ENCODE data around the gene TAF11L12. TPM values are rescaled to one million over a fixed set of nuclear protein-coding genes. Genes with fewer than 3 reads are reported as not detected.
"Not testable (repeated sequence)": the region's sequence is repeated elsewhere in the genome, so short reads cannot be mapped to it uniquely, and the experiment has no call there.

The TAF11L12 gene
- not detected for total RNA-seq
- not detected for polyA plus RNA-seq

GRCh38 chr5:17610092-17610491 is at the start of gene TAF11L12:
TSS of gene TAF11L12 (plus strand) at chr5:17610392.
- not testable (repeated sequence) for H3K27me3 Mint-ChIP-seq; H3K36me3 ChIP-seq (ENCODE audit: control insufficient read depth, insufficient read depth, low read length); H3K4me3 Mint-ChIP-seq; H3K27ac ChIP-seq (ENCODE audit: insufficient read depth, low read length, poor library complexity, severe bottlenecking); H3K4me1 ChIP-seq (ENCODE audit: control insufficient read depth, insufficient read depth, low read length, poor library complexity, severe bottlenecking); H3K27me3 ChIP-seq (ENCODE audit: control insufficient read depth, insufficient read depth, low read length); ATAC-seq (ENCODE audit: low read depth in 2 of 2); H3K4me1 Mint-ChIP-seq; H3K4me3 ChIP-seq (ENCODE audit: low read depth, low read length); DNase-seq; H3K9me3 ChIP-seq (ENCODE audit: control insufficient read depth in 2 of 2, low read length in 2 of 2); H3K36me3 Mint-ChIP-seq; H3K27ac Mint-ChIP-seq
- peaks cover 0 to 16% (median 6%) of the 10 kb centered on the region in 7 donors for H3K9me3 Mint-ChIP-seq

- DNase-seq; ATAC-seq (ENCODE audit: low read depth in 2 of 2); H3K27ac ChIP-seq (ENCODE audit: insufficient read depth, low read length, poor library complexity, severe bottlenecking); H3K9me3 Mint-ChIP-seq; H3K4me1 ChIP-seq (ENCODE audit: control insufficient read depth, insufficient read depth, low read length, poor library complexity, severe bottlenecking); H3K4me3 Mint-ChIP-seq; H3K27me3 ChIP-seq (ENCODE audit: control insufficient read depth, insufficient read depth, low read length); H3K4me3 ChIP-seq (ENCODE audit: low read depth, low read length); H3K36me3 ChIP-seq (ENCODE audit: control insufficient read depth, insufficient read depth, low read length); H3K27me3 Mint-ChIP-seq; H3K36me3 Mint-ChIP-seq; H3K4me1 Mint-ChIP-seq; H3K27ac Mint-ChIP-seq; H3K9me3 ChIP-seq (ENCODE audit: control insufficient read depth in 2 of 2, low read length in 2 of 2): not testable (repeated sequence)
Measured at GRCh38 chr5:17585658-17586057, 24.5 kb upstream of the TAF11L12 start, which contains the start of gene TAF11L7. TSS of gene TAF11L7 (minus strand) at chr5:17585758.

GRCh38 chr5:17590860-17591259 is 19.3 kb upstream of the TAF11L12 start, which contains the start of gene TAF11L8:
TSS of gene TAF11L8 (minus strand) at chr5:17590960.
- H3K9me3 ChIP-seq (ENCODE audit: control insufficient read depth in 2 of 2, low read length in 2 of 2); H3K36me3 Mint-ChIP-seq: not testable (repeated sequence)

GRCh38 chr5:17594255-17594654 is 15.9 kb upstream of the TAF11L12 start, which contains the start of gene TAF11L9:
TSS of gene TAF11L9 (minus strand) at chr5:17594394.
- not testable (repeated sequence) for ATAC-seq (ENCODE audit: low read depth in 2 of 2); H3K36me3 ChIP-seq (ENCODE audit: control insufficient read depth, insufficient read depth, low read length); H3K4me3 ChIP-seq (ENCODE audit: low read depth, low read length); H3K27me3 Mint-ChIP-seq; H3K9me3 ChIP-seq (ENCODE audit: control insufficient read depth in 2 of 2, low read length in 2 of 2); H3K36me3 Mint-ChIP-seq; H3K27ac Mint-ChIP-seq; DNase-seq; H3K27me3 ChIP-seq (ENCODE audit: control insufficient read depth, insufficient read depth, low read length); H3K4me1 Mint-ChIP-seq; H3K9me3 Mint-ChIP-seq; H3K4me1 ChIP-seq (ENCODE audit: control insufficient read depth, insufficient read depth, low read length, poor library complexity, severe bottlenecking); H3K4me3 Mint-ChIP-seq; H3K27ac ChIP-seq (ENCODE audit: insufficient read depth, low read length, poor library complexity, severe bottlenecking)

More at GRCh38 chr5:17590860-17591259, 19.3 kb upstream of the TAF11L12 start, which contains the start of gene TAF11L8:
- not testable (repeated sequence) for ATAC-seq (ENCODE audit: low read depth in 2 of 2); H3K4me1 Mint-ChIP-seq; H3K36me3 ChIP-seq (ENCODE audit: control insufficient read depth, insufficient read depth, low read length); H3K4me1 ChIP-seq (ENCODE audit: control insufficient read depth, insufficient read depth, low read length, poor library complexity, severe bottlenecking); H3K27me3 ChIP-seq (ENCODE audit: control insufficient read depth, insufficient read depth, low read length); H3K9me3 Mint-ChIP-seq; H3K27me3 Mint-ChIP-seq; H3K27ac Mint-ChIP-seq; DNase-seq; H3K4me3 Mint-ChIP-seq; H3K4me3 ChIP-seq (ENCODE audit: low read depth, low read length); H3K27ac ChIP-seq (ENCODE audit: insufficient read depth, low read length, poor library complexity, severe bottlenecking)

- not testable (repeated sequence) for H3K36me3 Mint-ChIP-seq; H3K4me1 Mint-ChIP-seq; H3K27ac ChIP-seq (ENCODE audit: insufficient read depth, low read length, poor library complexity, severe bottlenecking); H3K36me3 ChIP-seq (ENCODE audit: control insufficient read depth, insufficient read depth, low read length); H3K27ac Mint-ChIP-seq; H3K9me3 Mint-ChIP-seq; H3K4me3 ChIP-seq (ENCODE audit: low read depth, low read length); H3K27me3 Mint-ChIP-seq; H3K9me3 ChIP-seq (ENCODE audit: control insufficient read depth in 2 of 2, low read length in 2 of 2); H3K4me3 Mint-ChIP-seq; H3K27me3 ChIP-seq (ENCODE audit: control insufficient read depth, insufficient read depth, low read length); DNase-seq; ATAC-seq (ENCODE audit: low read depth in 2 of 2); H3K4me1 ChIP-seq (ENCODE audit: control insufficient read depth, insufficient read depth, low read length, poor library complexity, severe bottlenecking)
Measured at GRCh38 chr5:17597728-17598127, 12.5 kb upstream of the TAF11L12 start, which contains the start of gene TAF11L10. TSS of gene TAF11L10 (minus strand) at chr5:17597828.

GRCh38 chr5:17603880-17604279 is 6.3 kb upstream of the TAF11L12 start, which contains the start of gene TAF11L11:
TSS of gene TAF11L11 (plus strand) at chr5:17604183.
- H3K4me1 ChIP-seq (ENCODE audit: control insufficient read depth, insufficient read depth, low read length, poor library complexity, severe bottlenecking): not testable (repeated sequence)

GRCh38 chr5:17604951-17605350 is 5.2 kb upstream of the TAF11L12 start:
- H3K27me3 Mint-ChIP-seq: no peaks in the 10 kb centered on the region

More at GRCh38 chr5:17603880-17604279, 6.3 kb upstream of the TAF11L12 start, which contains the start of gene TAF11L11:
- not testable (repeated sequence) for H3K4me1 Mint-ChIP-seq; H3K4me3 ChIP-seq (ENCODE audit: low read depth, low read length); H3K36me3 Mint-ChIP-seq; H3K27ac ChIP-seq (ENCODE audit: insufficient read depth, low read length, poor library complexity, severe bottlenecking); H3K4me3 Mint-ChIP-seq; DNase-seq; H3K27me3 ChIP-seq (ENCODE audit: control insufficient read depth, insufficient read depth, low read length); H3K9me3 ChIP-seq (ENCODE audit: control insufficient read depth in 2 of 2, low read length in 2 of 2); H3K27me3 Mint-ChIP-seq; ATAC-seq (ENCODE audit: low read depth in 2 of 2); H3K36me3 ChIP-seq (ENCODE audit: control insufficient read depth, insufficient read depth, low read length); H3K27ac Mint-ChIP-seq
- peaks cover 0 to 16% (median 2%) of the 10 kb centered on the region in 7 donors for H3K9me3 Mint-ChIP-seq

GRCh38 chr5:17607461-17607860 is 2.7 kb upstream of the TAF11L12 start:
- not testable (repeated sequence) for ATAC-seq (ENCODE audit: low read depth in 2 of 2); H3K4me1 Mint-ChIP-seq; H3K27me3 ChIP-seq (ENCODE audit: control insufficient read depth, insufficient read depth, low read length); H3K4me3 Mint-ChIP-seq; H3K27ac ChIP-seq (ENCODE audit: insufficient read depth, low read length, poor library complexity, severe bottlenecking); DNase-seq; H3K4me3 ChIP-seq (ENCODE audit: low read depth, low read length); H3K36me3 Mint-ChIP-seq; H3K27ac Mint-ChIP-seq; H3K27me3 Mint-ChIP-seq; H3K9me3 ChIP-seq (ENCODE audit: control insufficient read depth in 2 of 2, low read length in 2 of 2); H3K4me1 ChIP-seq (ENCODE audit: control insufficient read depth, insufficient read depth, low read length, poor library complexity, severe bottlenecking); H3K36me3 ChIP-seq (ENCODE audit: control insufficient read depth, insufficient read depth, low read length)
- peaks cover 0 to 14% (median 3%) of the 10 kb centered on the region in 7 donors for H3K9me3 Mint-ChIP-seq

More at GRCh38 chr5:17604951-17605350, 5.2 kb upstream of the TAF11L12 start:
- Mint-ChIP-seq H3K9me3 (peaks cover 0 to 16% (median 3%) of the 10 kb centered on the region in 7 donors), H3K27ac (no peak overlapping the region), H3K4me1 (no peaks in the 10 kb centered on the region), H3K36me3 (no peaks in the 10 kb centered on the region), H3K4me3 (no peak overlapping the region)
- Histone ChIP-seq H3K36me3 (ENCODE audit: control insufficient read depth, insufficient read depth, low read length) (no peaks in the 10 kb centered on the region), H3K27me3 (ENCODE audit: control insufficient read depth, insufficient read depth, low read length) (no peaks in the 10 kb centered on the region), H3K27ac (ENCODE audit: insufficient read depth, low read length, poor library complexity, severe bottlenecking) (no peak overlapping the region), H3K9me3 (ENCODE audit: control insufficient read depth in 2 of 2, low read length in 2 of 2) (peaks cover 0 to 7% of the 10 kb centered on the region in 2 experiments), H3K4me3 (ENCODE audit: low read depth, low read length) (no peak overlapping the region), H3K4me1 (ENCODE audit: control insufficient read depth, insufficient read depth, low read length, poor library complexity, severe bottlenecking) (no peaks in the 10 kb centered on the region)
- ATAC-seq (ENCODE audit: low read depth in 2 of 2) (no peak), DNase-seq (no peak)

Measured in CD4-positive, CD25-positive, alpha-beta regulatory T cell (primary cell).